ENCODE results near the gene MYOD1. TPM values are rescaled to one million over a fixed set of nuclear protein-coding genes. Genes with fewer than 3 reads are reported as not detected.
A peak's percentile ranks its signal among the peaks of the same experiment; 100 is the strongest.

Gene MYOD1
- total RNA-seq, 1 donor from 2014 or later: not detected

- H3K27me3 Mint-ChIP-seq (ENCODE audit: insufficient read depth, low read depth): peaks cover 16% of the 10 kb centered on the region
- H3K4me1 ChIP-seq: peaks cover 23% of the 10 kb centered on the region
- peak overlapping the region; percentile 91 for H3K4me2 ChIP-seq
- DNase-seq (ENCODE audit: low spot score): peak; percentile 94
- H3K27ac ChIP-seq: no peak overlapping the region
- no peaks in the 10 kb centered on the region for H3K36me3 ChIP-seq
- peak overlapping the region; percentile 65 for H3K4me3 ChIP-seq
- H4K20me1 ChIP-seq (ENCODE audit: low read depth): peaks cover 44% of the 10 kb centered on the region
- no peaks in the 10 kb centered on the region for H3K36me3 Mint-ChIP-seq
- H3K4me3 Mint-ChIP-seq: peak overlapping the region; percentile 74
- peaks cover 20% of the 10 kb centered on the region for H3K4me1 Mint-ChIP-seq
- H3K27me3 ChIP-seq: peaks cover 69% of the 10 kb centered on the region
- no peaks in the 10 kb centered on the region for H3K9me3 ChIP-seq (ENCODE audit: low read depth)
- H3K9ac ChIP-seq: no peak overlapping the region
- peaks cover 11% of the 10 kb centered on the region for H3F3A ChIP-seq (ENCODE audit: low read depth)
- no peak overlapping the region for H3K27ac Mint-ChIP-seq
- H3K9me3 Mint-ChIP-seq: no peaks in the 10 kb centered on the region
- TF ChIP-seq CTCF (IDR thresholded peaks at IDR 0.05): no peak
- no peak for TF ChIP-seq EZH2phosphoT487 (IDR thresholded peaks at IDR 0.05)
- no peak for TF ChIP-seq EZH2 (IDR thresholded peaks at IDR 0.05)
- no peak overlapping the region for H2AFZ ChIP-seq (replicated peaks)
- H3K79me2 ChIP-seq (ENCODE audit: low read depth): no peaks in the 10 kb centered on the region
These were observed 15.8 kb downstream of the MYOD1 start for GRCh38 chr11:17734986-17735817.

DNA sequence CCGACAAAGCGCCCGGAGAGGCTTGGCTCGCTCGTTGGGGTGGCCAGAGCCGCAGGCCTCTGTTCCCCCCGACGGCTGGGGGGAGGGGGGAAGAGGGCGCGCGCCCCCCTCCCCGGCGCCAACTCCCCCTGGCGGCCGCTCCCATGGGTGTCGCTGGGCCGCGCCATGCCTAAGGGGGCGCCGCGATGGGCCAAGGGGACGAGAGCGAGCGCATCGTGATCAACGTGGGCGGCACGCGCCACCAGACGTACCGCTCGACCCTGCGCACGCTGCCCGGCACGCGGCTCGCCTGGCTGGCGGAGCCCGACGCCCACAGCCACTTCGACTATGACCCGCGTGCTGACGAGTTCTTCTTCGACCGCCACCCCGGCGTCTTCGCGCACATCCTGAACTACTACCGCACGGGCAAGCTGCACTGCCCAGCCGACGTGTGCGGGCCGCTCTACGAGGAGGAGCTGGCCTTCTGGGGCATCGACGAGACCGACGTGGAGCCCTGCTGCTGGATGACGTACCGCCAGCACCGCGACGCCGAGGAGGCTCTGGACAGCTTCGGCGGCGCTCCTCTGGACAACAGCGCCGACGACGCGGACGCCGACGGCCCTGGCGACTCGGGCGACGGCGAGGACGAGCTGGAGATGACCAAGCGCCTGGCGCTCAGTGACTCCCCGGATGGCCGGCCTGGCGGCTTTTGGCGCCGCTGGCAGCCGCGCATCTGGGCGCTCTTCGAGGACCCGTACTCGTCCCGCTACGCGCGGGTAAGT lies 16.6 kb downstream of the MYOD1 start:
- Mint-ChIP-seq H3K36me3 (no peaks in the 10 kb centered on the region), H3K27me3 (ENCODE audit: insufficient read depth, low read depth) (peaks cover 16% of the 10 kb centered on the region), H3K4me3 (peak overlapping the region; percentile 82), H3K9me3 (no peaks in the 10 kb centered on the region), H3K27ac (no peak overlapping the region), H3K4me1 (peaks cover 20% of the 10 kb centered on the region)
- Histone ChIP-seq H3K79me2 (ENCODE audit: low read depth) (no peaks in the 10 kb centered on the region), H3K4me3 (peak overlapping the region; percentile 65), H3K27me3 (peaks cover 69% of the 10 kb centered on the region), H3K27ac (no peak overlapping the region), H3K4me2 (peak overlapping the region; percentile 91), H3K4me1 (peaks cover 23% of the 10 kb centered on the region), H3K9me3 (ENCODE audit: low read depth) (no peaks in the 10 kb centered on the region), H4K20me1 (ENCODE audit: low read depth) (peaks cover 44% of the 10 kb centered on the region), H2AFZ (replicated peaks) (no peak overlapping the region), H3F3A (ENCODE audit: low read depth) (peaks cover 11% of the 10 kb centered on the region), H3K9ac (no peak overlapping the region), H3K36me3 (no peaks in the 10 kb centered on the region)
- TF ChIP-seq EZH2phosphoT487 (IDR thresholded peaks at IDR 0.05) (peak; percentile 46), EZH2 (IDR thresholded peaks at IDR 0.05) (peak; percentile 66), CTCF (IDR thresholded peaks at IDR 0.05) (peak; percentile 64)
- DNase-seq (ENCODE audit: low spot score): peak; percentile 63

- Mint-ChIP-seq H3K36me3 (no peaks in the 10 kb centered on the region), H3K27me3 (ENCODE audit: insufficient read depth, low read depth) (peaks cover 16% of the 10 kb centered on the region), H3K4me3 (peak overlapping the region; percentile 57), H3K9me3 (no peaks in the 10 kb centered on the region), H3K4me1 (peaks cover 20% of the 10 kb centered on the region), H3K27ac (no peak overlapping the region)
- peaks cover 11% of the 10 kb centered on the region for H3F3A ChIP-seq (ENCODE audit: low read depth)
- H2AFZ ChIP-seq (replicated peaks): no peak overlapping the region
- no peak overlapping the region for H3K27ac ChIP-seq
- TF ChIP-seq CTCF (IDR thresholded peaks at IDR 0.05): no peak
- no peak for TF ChIP-seq EZH2 (IDR thresholded peaks at IDR 0.05)
- no peak for TF ChIP-seq EZH2phosphoT487 (IDR thresholded peaks at IDR 0.05)
- peaks cover 44% of the 10 kb centered on the region for H4K20me1 ChIP-seq (ENCODE audit: low read depth)
- H3K4me2 ChIP-seq: no peak overlapping the region
- no peaks in the 10 kb centered on the region for H3K36me3 ChIP-seq
- no peaks in the 10 kb centered on the region for H3K79me2 ChIP-seq (ENCODE audit: low read depth)
- H3K4me3 ChIP-seq: no peak overlapping the region
- H3K9me3 ChIP-seq (ENCODE audit: low read depth): no peaks in the 10 kb centered on the region
- H3K27me3 ChIP-seq: peaks cover 69% of the 10 kb centered on the region
- no peak for DNase-seq (ENCODE audit: low spot score)
- H3K4me1 ChIP-seq: peaks cover 23% of the 10 kb centered on the region
- H3K9ac ChIP-seq: no peak overlapping the region
These were observed 17.2 kb downstream of the MYOD1 start for GRCh38 chr11:17736579-17736893.
